Panc1 (cell line): ENCODE measurements around the gene SETD6.

Experiments
- POLR2AphosphoS5 ChIP-seq: IDR thresholded peaks from 2 replicates; pipeline ENCODE4 v1.6.1; 2012; ENCODE audit warnings: mild to moderate bottlenecking, low read depth, low read length, moderate library complexity
- SIN3A ChIP-seq: IDR thresholded peaks from 2 replicates; pipeline ENCODE4 v1.6.1; 2012; ENCODE audit warnings: low read depth, mild to moderate bottlenecking, low read length, moderate library complexity, borderline replicate concordance; ENCODE audit not compliant: insufficient read depth
- TCF7L2 ChIP-seq: IDR thresholded peaks from 2 replicates; pipeline ENCODE4 v1.6.1; 2011; ENCODE audit warnings: mild to moderate bottlenecking, low read depth, low read length, inconsistent platforms
- TF ChIP-seq, protein P1 (sequence below): fragments of 450-650 bp; IDR thresholded peaks from 2 replicates; pipeline ENCODE4 v1.5.1; 2017; ENCODE audit warnings: mild to moderate bottlenecking
- TF ChIP-seq, protein P2 (sequence below), 2 experiments: IDR thresholded peaks; 2 replicates each; pipeline ENCODE4 v1.6.1; 2011 to 2012; ENCODE audit warnings: low read depth in 2 of 2, control low read depth in 1 of 2, low read length in 1 of 2, mild to moderate bottlenecking in 1 of 2, moderate library complexity in 1 of 2; ENCODE audit not compliant: insufficient read depth in 1 of 2

DNA sequence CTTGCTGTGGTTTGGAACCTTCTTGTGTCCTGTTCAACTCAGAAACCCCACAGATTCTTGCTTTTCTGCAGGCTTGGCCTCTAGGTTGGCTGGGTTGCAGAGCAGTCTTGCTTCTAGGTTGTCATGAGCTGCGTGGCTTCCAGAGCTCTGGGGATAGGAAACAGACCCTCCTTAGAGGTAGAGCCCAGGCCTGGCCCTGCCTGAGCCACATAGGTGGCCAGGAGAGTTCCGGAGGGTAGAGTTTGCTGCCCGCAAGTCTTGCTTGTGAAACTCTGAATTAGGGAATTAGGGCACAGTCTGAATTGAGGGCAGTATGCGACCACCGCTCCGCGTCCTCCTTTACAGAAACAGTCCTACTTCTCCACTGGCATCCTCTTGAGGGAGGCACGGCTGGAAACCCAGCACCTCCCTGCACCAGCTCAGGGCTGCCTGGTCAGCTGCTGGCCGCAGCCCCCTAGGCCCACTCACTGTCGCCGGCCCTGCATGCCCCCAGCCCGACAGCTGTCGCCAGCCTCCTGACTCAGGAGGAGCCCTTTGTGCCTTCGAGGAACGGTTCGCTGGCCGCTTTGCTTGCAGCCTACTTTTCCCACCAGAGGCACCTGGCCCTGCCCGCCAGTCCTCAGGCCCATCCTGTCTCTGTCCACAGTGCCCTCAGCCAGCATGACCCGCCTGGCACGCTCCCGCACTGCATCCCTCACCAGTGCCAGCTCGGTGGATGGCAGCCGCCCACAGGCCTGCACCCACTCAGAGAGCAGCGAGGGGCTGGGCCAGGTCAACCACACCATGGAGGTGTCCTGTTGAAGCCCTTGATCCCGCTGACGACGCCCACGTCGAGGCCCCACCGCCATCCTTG is 4.3 kb upstream of the SETD6 start:
- TF ChIP-seq, protein P1, sequence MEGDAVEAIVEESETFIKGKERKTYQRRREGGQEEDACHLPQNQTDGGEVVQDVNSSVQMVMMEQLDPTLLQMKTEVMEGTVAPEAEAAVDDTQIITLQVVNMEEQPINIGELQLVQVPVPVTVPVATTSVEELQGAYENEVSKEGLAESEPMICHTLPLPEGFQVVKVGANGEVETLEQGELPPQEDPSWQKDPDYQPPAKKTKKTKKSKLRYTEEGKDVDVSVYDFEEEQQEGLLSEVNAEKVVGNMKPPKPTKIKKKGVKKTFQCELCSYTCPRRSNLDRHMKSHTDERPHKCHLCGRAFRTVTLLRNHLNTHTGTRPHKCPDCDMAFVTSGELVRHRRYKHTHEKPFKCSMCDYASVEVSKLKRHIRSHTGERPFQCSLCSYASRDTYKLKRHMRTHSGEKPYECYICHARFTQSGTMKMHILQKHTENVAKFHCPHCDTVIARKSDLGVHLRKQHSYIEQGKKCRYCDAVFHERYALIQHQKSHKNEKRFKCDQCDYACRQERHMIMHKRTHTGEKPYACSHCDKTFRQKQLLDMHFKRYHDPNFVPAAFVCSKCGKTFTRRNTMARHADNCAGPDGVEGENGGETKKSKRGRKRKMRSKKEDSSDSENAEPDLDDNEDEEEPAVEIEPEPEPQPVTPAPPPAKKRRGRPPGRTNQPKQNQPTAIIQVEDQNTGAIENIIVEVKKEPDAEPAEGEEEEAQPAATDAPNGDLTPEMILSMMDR: no peak
- TF ChIP-seq POLR2AphosphoS5: no peak
- no peak for TF ChIP-seq TCF7L2
- TF ChIP-seq, protein P2, sequence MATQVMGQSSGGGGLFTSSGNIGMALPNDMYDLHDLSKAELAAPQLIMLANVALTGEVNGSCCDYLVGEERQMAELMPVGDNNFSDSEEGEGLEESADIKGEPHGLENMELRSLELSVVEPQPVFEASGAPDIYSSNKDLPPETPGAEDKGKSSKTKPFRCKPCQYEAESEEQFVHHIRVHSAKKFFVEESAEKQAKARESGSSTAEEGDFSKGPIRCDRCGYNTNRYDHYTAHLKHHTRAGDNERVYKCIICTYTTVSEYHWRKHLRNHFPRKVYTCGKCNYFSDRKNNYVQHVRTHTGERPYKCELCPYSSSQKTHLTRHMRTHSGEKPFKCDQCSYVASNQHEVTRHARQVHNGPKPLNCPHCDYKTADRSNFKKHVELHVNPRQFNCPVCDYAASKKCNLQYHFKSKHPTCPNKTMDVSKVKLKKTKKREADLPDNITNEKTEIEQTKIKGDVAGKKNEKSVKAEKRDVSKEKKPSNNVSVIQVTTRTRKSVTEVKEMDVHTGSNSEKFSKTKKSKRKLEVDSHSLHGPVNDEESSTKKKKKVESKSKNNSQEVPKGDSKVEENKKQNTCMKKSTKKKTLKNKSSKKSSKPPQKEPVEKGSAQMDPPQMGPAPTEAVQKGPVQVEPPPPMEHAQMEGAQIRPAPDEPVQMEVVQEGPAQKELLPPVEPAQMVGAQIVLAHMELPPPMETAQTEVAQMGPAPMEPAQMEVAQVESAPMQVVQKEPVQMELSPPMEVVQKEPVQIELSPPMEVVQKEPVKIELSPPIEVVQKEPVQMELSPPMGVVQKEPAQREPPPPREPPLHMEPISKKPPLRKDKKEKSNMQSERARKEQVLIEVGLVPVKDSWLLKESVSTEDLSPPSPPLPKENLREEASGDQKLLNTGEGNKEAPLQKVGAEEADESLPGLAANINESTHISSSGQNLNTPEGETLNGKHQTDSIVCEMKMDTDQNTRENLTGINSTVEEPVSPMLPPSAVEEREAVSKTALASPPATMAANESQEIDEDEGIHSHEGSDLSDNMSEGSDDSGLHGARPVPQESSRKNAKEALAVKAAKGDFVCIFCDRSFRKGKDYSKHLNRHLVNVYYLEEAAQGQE (IDR thresholded peaks at IDR 0.05; ENCODE audit: insufficient read depth in 1 of 2, low read depth in 2 of 2, low read length in 1 of 2): no peak
- TF ChIP-seq SIN3A: no peak
